CD4-positive, alpha-beta memory T cell (primary cell): ENCODE results near the gene SPTSSA. TPM values are rescaled to one million over a fixed set of nuclear protein-coding genes. Genes with fewer than 3 reads are reported as not detected.
"Not testable (repeated sequence)": the region's sequence is repeated elsewhere in the genome, so short reads cannot be mapped to it uniquely, and the experiment has no call there.

Source experiments
- CTCF ChIA-PET: fragments of 350-600 bp; sonication (Branson Sonifier 250); formaldehyde crosslinking; loops from one replicate; lab custom pipeline; 2021; ENCODE audit warnings: inconsistent platforms; ENCODE audit not compliant: partially characterized antibody; lab: Charles Lee
- POLR2A ChIA-PET: fragments of 350-600 bp; sonication (Branson Sonifier 250); formaldehyde crosslinking; loops from one replicate; lab custom pipeline; 2021; ENCODE audit not compliant: partially characterized antibody; lab: Charles Lee
- DNase-seq, 5 donors: peaks; one replicate each; pipeline versions ENCODE4 v3.0.0 to v3.0.0-alpha.2; 2020 to 2022; ENCODE audit warnings: mixed read lengths in 1 of 5
- H3K27ac ChIP-seq: one replicate; pipeline ENCODE4 v1.7.0; 2013; ENCODE audit warnings: low read depth, low read length
- H3K27me3 ChIP-seq: 2 replicates; pipeline ENCODE4 v1.7.0; 2013; ENCODE audit warnings: mild to moderate bottlenecking, low read length, moderate library complexity; ENCODE audit not compliant: insufficient read depth
- H3K36me3 ChIP-seq: 2 replicates; pipeline ENCODE4 v1.7.0; 2013; ENCODE audit warnings: mild to moderate bottlenecking, low read length, moderate library complexity; ENCODE audit not compliant: insufficient read depth
- H3K4me1 ChIP-seq: 2 replicates; pipeline ENCODE4 v1.7.0; 2013; ENCODE audit warnings: mild to moderate bottlenecking, low read length, moderate library complexity; ENCODE audit not compliant: insufficient read depth
- H3K4me3 ChIP-seq, 2 donors: one replicate each; pipeline ENCODE4 v1.7.0; 2013; ENCODE audit warnings: low read length in 2 of 2, mild to moderate bottlenecking in 1 of 2
- H3K9me3 ChIP-seq, 2 donors: one replicate each; pipeline ENCODE4 v1.7.0; 2013; ENCODE audit warnings: low read length in 2 of 2, control low read depth in 1 of 2; ENCODE audit not compliant: control insufficient read depth in 1 of 2
- H3K27ac Mint-ChIP-seq, 7 donors: one replicate each; pipeline ENCODE4 v1.8.0; 2020 to 2021; ENCODE audit warnings: mixed read lengths in 7 of 7, mild to moderate bottlenecking in 6 of 7, inconsistent platforms in 3 of 7, moderate library complexity in 3 of 7
- H3K27me3 Mint-ChIP-seq, 2 donors: one replicate each; pipeline ENCODE4 v1.8.0; 2020 to 2021; ENCODE audit warnings: mixed read lengths in 2 of 2
- H3K36me3 Mint-ChIP-seq, 2 donors: one replicate each; pipeline ENCODE4 v1.8.0; 2020 to 2021; ENCODE audit warnings: mixed read lengths in 2 of 2, inconsistent platforms in 1 of 2, mild to moderate bottlenecking in 1 of 2
- H3K4me1 Mint-ChIP-seq, 4 donors: one replicate each; pipeline ENCODE4 v1.8.0; 2020 to 2021; ENCODE audit warnings: mixed read lengths in 4 of 4, mild to moderate bottlenecking in 1 of 4
- H3K4me3 Mint-ChIP-seq, 8 donors: one replicate each; pipeline ENCODE4 v1.8.0; 2020 to 2021; ENCODE audit warnings: mixed read lengths in 8 of 8, mild to moderate bottlenecking in 7 of 8, moderate library complexity in 6 of 8, inconsistent platforms in 3 of 8
- H3K9me3 Mint-ChIP-seq, 8 donors: one replicate each; pipeline ENCODE4 v1.8.0; 2020 to 2021; ENCODE audit warnings: mixed read lengths in 8 of 8, mild to moderate bottlenecking in 5 of 8, inconsistent platforms in 3 of 8, moderate library complexity in 1 of 8
- intact Hi-C: fragments of 100-400 bp; cut with micrococcal nuclease; formaldehyde crosslinking; loops from one replicate; pipeline ENCODE4 v1.15.1; 2023
- polyA plus RNA-seq, 2 donors: library from polyadenylated mRNA; unstranded; fragments of 300-500 nt; fragmentation: Illumina TruSeq; gene quantifications; one replicate each; pipeline ENCODE4 v1.2.3, GENCODE V29; 2021
- total RNA-seq, 2 experiments: library from RNA; stranded (reverse); gene quantifications; one replicate each; pipeline ENCODE4 v1.2.3, GENCODE V29; 2021

Gene SPTSSA
- total and polyA plus RNA-seq, 4 experiments from 2014 or later = 2.1 to 9.5 (median 5.3) TPM

DNA sequence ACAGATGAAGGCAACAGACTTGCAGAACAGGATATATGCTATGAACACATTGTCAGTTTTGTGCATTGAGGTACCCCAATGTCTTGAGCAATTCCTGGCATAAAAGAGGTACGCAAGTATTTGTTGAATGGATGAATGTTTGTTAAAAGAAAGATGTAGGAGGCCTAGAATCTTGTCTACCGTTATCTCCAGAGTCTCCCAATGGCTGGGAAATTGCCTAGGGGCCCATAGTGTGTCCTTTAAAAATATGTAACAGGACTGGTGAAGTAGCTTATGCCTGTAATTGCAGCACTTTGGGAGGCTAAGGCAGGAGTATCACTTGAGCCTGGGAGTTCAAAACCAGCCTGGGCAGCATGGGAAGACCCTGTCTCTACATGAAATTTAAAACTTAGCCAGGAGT, 20.4 kb upstream of the SPTSSA start:
- Histone ChIP-seq H3K27ac (no peak overlapping the region), H3K27me3 (no peaks in the 10 kb centered on the region), H3K36me3 (no peaks in the 10 kb centered on the region), H3K4me1 (no peaks in the 10 kb centered on the region), H3K9me3 (no peaks in the 10 kb centered on the region), H3K4me3 (no peak overlapping the region)
- no peaks in the 10 kb centered on the region for H3K4me1 Mint-ChIP-seq
- DNase-seq = no peak
- H3K27ac Mint-ChIP-seq = no peak overlapping the region
- POLR2A ChIA-PET = no interaction called here
- intact Hi-C loops = no loop called here
- no peak overlapping the region for H3K4me3 Mint-ChIP-seq
- no peaks in the 10 kb centered on the region for H3K27me3 Mint-ChIP-seq
- H3K36me3 Mint-ChIP-seq = no peaks in the 10 kb centered on the region
- CTCF ChIA-PET = no interaction called here
- H3K9me3 Mint-ChIP-seq = no peaks in the 10 kb centered on the region

- H3K27ac Mint-ChIP-seq = peak overlapping the region in 1 of 7 donors; percentile 14
- no peaks in the 10 kb centered on the region for H3K4me1 Mint-ChIP-seq
- intact Hi-C loops = no loop called here
- DNase-seq = no peak
- H3K36me3 Mint-ChIP-seq = no peaks in the 10 kb centered on the region
- H3K4me3 ChIP-seq = no peak overlapping the region
- no peaks in the 10 kb centered on the region for H3K27me3 ChIP-seq
- no peaks in the 10 kb centered on the region for H3K27me3 Mint-ChIP-seq
- no peaks in the 10 kb centered on the region for H3K9me3 ChIP-seq
- POLR2A ChIA-PET = no interaction called here
- H3K36me3 ChIP-seq = no peaks in the 10 kb centered on the region
- no peak overlapping the region for H3K4me3 Mint-ChIP-seq
- no peaks in the 10 kb centered on the region for H3K9me3 Mint-ChIP-seq
- CTCF ChIA-PET = no interaction called here
- no peak overlapping the region for H3K27ac ChIP-seq
- no peaks in the 10 kb centered on the region for H3K4me1 ChIP-seq
Observed at GRCh38 chr14:34479694-34480093, 17.7 kb upstream of the SPTSSA start.

DNA sequence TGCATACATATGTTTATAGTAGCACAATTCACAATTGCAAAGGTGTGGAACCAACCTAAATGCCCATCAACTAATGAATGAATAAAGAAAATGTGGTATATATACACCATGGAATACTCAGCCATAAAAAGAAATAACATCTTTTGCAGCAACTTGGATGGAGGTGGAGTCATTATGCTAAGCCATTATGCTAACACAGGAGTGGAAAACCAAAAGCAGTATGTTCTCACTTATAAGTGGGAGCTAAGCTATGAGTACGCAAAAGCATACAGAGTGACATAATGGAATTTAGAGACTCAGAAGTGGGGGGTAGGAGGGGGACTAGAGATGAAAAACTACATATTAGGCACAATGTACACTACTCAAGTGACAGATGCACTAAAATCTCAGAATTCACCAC, 16.2 kb upstream of the SPTSSA start:
- Mint-ChIP-seq H3K36me3 (no peaks in the 10 kb centered on the region), H3K4me1 (no peaks in the 10 kb centered on the region), H3K27me3 (no peaks in the 10 kb centered on the region), H3K27ac (peak overlapping the region in 1 of 7 donors; percentile 25), H3K4me3 (no peak overlapping the region), H3K9me3 (no peaks in the 10 kb centered on the region)
- ChIA-PET POLR2A (no interaction called here), CTCF (no interaction called here)
- no peak overlapping the region for H3K27ac ChIP-seq
- DNase-seq = no peak
- no peaks in the 10 kb centered on the region for H3K36me3 ChIP-seq
- H3K4me3 ChIP-seq = no peak overlapping the region
- H3K4me1 ChIP-seq = no peaks in the 10 kb centered on the region
- H3K27me3 ChIP-seq = no peaks in the 10 kb centered on the region
- intact Hi-C loops = no loop called here
- no peaks in the 10 kb centered on the region for H3K9me3 ChIP-seq

- H3K27me3 Mint-ChIP-seq, H3K4me1 Mint-ChIP-seq, H3K4me3 Mint-ChIP-seq, H3K4me1 ChIP-seq, H3K9me3 ChIP-seq, H3K9me3 Mint-ChIP-seq, H3K4me3 ChIP-seq, H3K27ac ChIP-seq, H3K27me3 ChIP-seq, CTCF ChIA-PET, DNase-seq, H3K36me3 ChIP-seq, intact Hi-C loops, H3K36me3 Mint-ChIP-seq, H3K27ac Mint-ChIP-seq, POLR2A ChIA-PET: not testable (repeated sequence)
Observed at GRCh38 chr14:34476036-34476435, 14.0 kb upstream of the SPTSSA start.

DNA sequence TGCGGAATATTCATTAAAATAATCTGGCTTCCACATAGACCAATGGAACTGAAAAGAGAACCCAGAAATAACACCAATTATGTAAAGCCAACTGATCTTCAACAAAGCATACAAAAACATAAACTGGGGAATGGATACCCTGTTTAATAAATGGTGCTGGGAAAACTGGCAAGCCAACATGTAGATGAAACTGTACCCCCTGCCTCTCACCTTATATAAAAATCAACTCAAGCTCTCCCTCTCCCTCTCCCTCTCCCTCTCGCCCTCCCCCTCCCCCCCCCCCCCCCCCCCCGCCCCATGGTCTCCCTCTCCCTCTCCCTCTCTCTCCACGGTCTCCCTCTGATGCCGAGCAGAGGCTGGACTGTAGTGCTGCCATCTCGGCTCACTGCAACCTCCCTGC, 13.1 kb upstream of the SPTSSA start:
- ChIA-PET CTCF (no interaction called here), POLR2A (no interaction called here)
- Mint-ChIP-seq H3K27me3 (no peaks in the 10 kb centered on the region), H3K4me1 (no peaks in the 10 kb centered on the region), H3K36me3 (no peaks in the 10 kb centered on the region), H3K9me3 (no peaks in the 10 kb centered on the region), H3K27ac (no peak overlapping the region), H3K4me3 (no peak overlapping the region)
- no peaks in the 10 kb centered on the region for H3K27me3 ChIP-seq
- DNase-seq = no peak
- no peak overlapping the region for H3K27ac ChIP-seq
- H3K4me3 ChIP-seq = no peak overlapping the region
- H3K9me3 ChIP-seq = no peaks in the 10 kb centered on the region
- no peaks in the 10 kb centered on the region for H3K36me3 ChIP-seq
- intact Hi-C loops = no loop called here
- no peaks in the 10 kb centered on the region for H3K4me1 ChIP-seq

DNA sequence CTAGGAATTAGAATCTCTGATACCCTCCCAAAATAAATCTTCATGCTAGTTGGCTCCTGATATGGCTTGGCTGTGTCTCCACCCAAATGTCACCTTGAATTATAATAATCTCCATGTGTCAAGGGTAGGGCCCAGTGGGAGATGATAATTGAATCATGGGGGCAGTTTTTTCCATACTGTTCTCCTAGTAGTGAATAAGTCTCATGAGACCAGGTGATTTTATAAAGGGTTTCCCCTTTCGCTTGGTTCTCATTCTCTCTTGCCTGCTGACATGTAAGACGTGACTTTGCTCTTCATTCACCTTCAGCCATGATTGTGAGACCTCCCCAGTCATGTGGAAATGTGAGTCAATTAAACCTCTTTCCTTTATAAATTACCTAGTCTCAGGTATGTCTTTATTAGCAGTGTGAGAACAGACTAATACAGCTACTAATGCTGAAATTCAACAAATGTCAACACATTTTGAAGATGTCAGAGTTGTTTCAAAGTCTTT, 12.2 kb upstream of the SPTSSA start:
- Mint-ChIP-seq H3K27ac (no peak overlapping the region), H3K27me3 (no peaks in the 10 kb centered on the region), H3K4me1 (no peaks in the 10 kb centered on the region), H3K4me3 (no peak overlapping the region), H3K9me3 (no peaks in the 10 kb centered on the region), H3K36me3 (no peaks in the 10 kb centered on the region)
- Histone ChIP-seq H3K4me1 (no peaks in the 10 kb centered on the region), H3K4me3 (no peak overlapping the region), H3K27me3 (no peaks in the 10 kb centered on the region), H3K27ac (no peak overlapping the region), H3K36me3 (no peaks in the 10 kb centered on the region), H3K9me3 (no peaks in the 10 kb centered on the region)
- POLR2A ChIA-PET = no interaction called here
- DNase-seq = no peak
- intact Hi-C loops = no loop called here
- CTCF ChIA-PET = no interaction called here

DNA sequence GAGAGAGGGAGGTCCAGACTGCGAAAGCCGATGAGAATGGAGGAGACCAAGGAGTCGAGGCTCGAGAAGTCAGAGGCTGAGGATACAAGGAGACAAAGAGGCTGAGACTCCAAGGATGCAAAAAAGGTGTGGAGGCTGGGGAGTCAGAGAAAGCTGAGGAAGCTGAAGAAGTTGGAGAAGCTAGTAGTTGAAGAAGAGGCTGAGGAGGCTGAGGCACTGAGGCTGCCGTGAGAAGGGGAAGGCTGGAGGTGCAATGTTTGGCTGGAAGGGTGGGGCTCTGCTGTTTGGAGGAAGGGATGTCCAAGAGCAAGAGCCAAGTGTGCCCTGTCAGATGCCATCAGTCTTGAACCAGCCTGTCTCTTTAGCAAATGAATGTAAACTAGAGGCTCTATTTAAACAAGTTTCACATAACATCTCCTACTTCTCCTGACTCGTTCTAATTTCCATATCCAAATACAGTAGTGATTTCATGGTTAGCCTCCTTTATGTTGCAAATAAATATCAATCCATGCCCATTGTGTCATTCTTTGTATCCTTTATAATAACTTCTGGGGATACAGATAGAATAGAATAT, 10.8 kb upstream of the SPTSSA start:
- POLR2A ChIA-PET = no interaction called here
- no peaks in the 10 kb centered on the region for H3K36me3 Mint-ChIP-seq
- intact Hi-C loops = no loop called here
- no peaks in the 10 kb centered on the region for H3K4me1 Mint-ChIP-seq
- CTCF ChIA-PET = interaction anchor here (1.2 kb wide), 1 partner anchor 39 kb away, joined by 3 read pairs; no protein-coding TSS in a partner anchor
- Histone ChIP-seq H3K4me3 (no peak overlapping the region), H3K27ac (no peak overlapping the region), H3K27me3 (no peaks in the 10 kb centered on the region), H3K9me3 (no peaks in the 10 kb centered on the region), H3K4me1 (no peaks in the 10 kb centered on the region), H3K36me3 (no peaks in the 10 kb centered on the region)
- DNase-seq = no peak
- no peak overlapping the region for H3K4me3 Mint-ChIP-seq
- no peaks in the 10 kb centered on the region for H3K9me3 Mint-ChIP-seq
- H3K27ac Mint-ChIP-seq = no peak overlapping the region
- H3K27me3 Mint-ChIP-seq = no peaks in the 10 kb centered on the region

- no peak overlapping the region for H3K27ac Mint-ChIP-seq
- H3K27me3 ChIP-seq = no peaks in the 10 kb centered on the region
- H3K4me1 ChIP-seq = no peaks in the 10 kb centered on the region
- DNase-seq = no peak
- H3K27ac ChIP-seq = no peak overlapping the region
- intact Hi-C loops = no loop called here
- H3K36me3 Mint-ChIP-seq = no peaks in the 10 kb centered on the region
- CTCF ChIA-PET = no interaction called here
- no peak overlapping the region for H3K4me3 ChIP-seq
- no peaks in the 10 kb centered on the region for H3K9me3 Mint-ChIP-seq
- no peaks in the 10 kb centered on the region for H3K36me3 ChIP-seq
- no peaks in the 10 kb centered on the region for H3K9me3 ChIP-seq
- H3K4me1 Mint-ChIP-seq = no peaks in the 10 kb centered on the region
- no peaks in the 10 kb centered on the region for H3K27me3 Mint-ChIP-seq
- POLR2A ChIA-PET = no interaction called here
- H3K4me3 Mint-ChIP-seq = no peak overlapping the region
Observed at GRCh38 chr14:34470319-34470718, 8.3 kb upstream of the SPTSSA start.
